IPS DF 19.7 (cell line): Measurements from ENCODE around the gene CCL1.

Experiments
- DNase-seq: peaks from one replicate; pipeline ENCODE4 v3.0.0-alpha.2; 2013; ENCODE audit warnings: low read depth, low spot score

The CCL1 gene

GRCh38 chr17:34363183-34363661 lies at the start of gene CCL1:
TSS of gene CCL1 (minus strand) at chr17:34363233. CDS start at chr17:34363161, 72 bp downstream.
- no peak for DNase-seq

- no peak for DNase-seq
Observed at GRCh38 chr17:34412534-34412933, 49.5 kb upstream of the CCL1 start.

- DNase-seq = no peak
Observed at GRCh38 chr17:34411646-34412421, 48.8 kb upstream of the CCL1 start.

GRCh38 chr17:34409352-34409751 lies 46.3 kb upstream of the CCL1 start:
- DNase-seq = no peak

GRCh38 chr17:34408439-34408838 lies 45.4 kb upstream of the CCL1 start:
- DNase-seq = no peak

- DNase-seq = no peak
Observed at GRCh38 chr17:34406226-34406625, 43.2 kb upstream of the CCL1 start.

GRCh38 chr17:34403006-34403405 lies 40.0 kb upstream of the CCL1 start:
- no peak for DNase-seq

GRCh38 chr17:34401165-34401564 lies 38.1 kb upstream of the CCL1 start:
- DNase-seq = no peak

GRCh38 chr17:34400301-34400931 lies 37.4 kb upstream of the CCL1 start:
- DNase-seq = no peak

GRCh38 chr17:34399725-34400124 lies 36.7 kb upstream of the CCL1 start:
- no peak for DNase-seq

GRCh38 chr17:34398990-34399389 lies 36.0 kb upstream of the CCL1 start:
- DNase-seq = no peak

GRCh38 chr17:34397265-34397664 lies 34.2 kb upstream of the CCL1 start:
- no peak for DNase-seq

- no peak for DNase-seq
Observed at GRCh38 chr17:34393401-34393800, 30.4 kb upstream of the CCL1 start.

- no peak for DNase-seq
Observed at GRCh38 chr17:34391241-34391640, 28.2 kb upstream of the CCL1 start.

GRCh38 chr17:34390649-34391048 lies 27.6 kb upstream of the CCL1 start:
- DNase-seq = no peak

- DNase-seq = no peak
Observed at GRCh38 chr17:34389126-34389750, 26.2 kb upstream of the CCL1 start.

- DNase-seq = no peak
Observed at GRCh38 chr17:34387566-34387965, 24.5 kb upstream of the CCL1 start.

- no peak for DNase-seq
Observed at GRCh38 chr17:34386697-34387550, 23.9 kb upstream of the CCL1 start.

GRCh38 chr17:34386343-34386696 lies 23.3 kb upstream of the CCL1 start:
- no peak for DNase-seq

- DNase-seq = no peak
Observed at GRCh38 chr17:34384822-34385605, 22.0 kb upstream of the CCL1 start.

- no peak for DNase-seq
Observed at GRCh38 chr17:34384271-34384670, 21.2 kb upstream of the CCL1 start.
